GM23338 (cell line): Measurements from ENCODE around the gene GPR18. TPM values are rescaled to one million over a fixed set of nuclear protein-coding genes. Genes with fewer than 3 reads are reported as not detected.

ENCODE experiments used
- ATAC-seq: fragments of 200-7000 bp; cut with Tn5 transposase; 3 replicates; pipeline ENCODE4 v1.9.1; 2020
- DNase-seq: peaks from one replicate; pipeline ENCODE4 v3.0.0-alpha.2; 2015; ENCODE audit warnings: low spot score
- H2AFZ ChIP-seq: fragments of 200-600 bp; sonication (generic); 2 replicates; pipeline ENCODE4 v1.8.0; 2016; ENCODE audit warnings: antibody characterized with exemption, mild to moderate bottlenecking, moderate library complexity
- H3F3A ChIP-seq: fragments of 200-600 bp; sonication (generic); replicated peaks from 2 replicates; pipeline ENCODE4 v1.8.0; 2017; ENCODE audit warnings: antibody characterized with exemption, mixed run types, low read depth
- H3K27ac ChIP-seq: fragments of 200-600 bp; sonication (generic); 2 replicates; pipeline ENCODE4 v1.6.1; 2016; ENCODE audit warnings: low read depth
- H3K27me3 ChIP-seq: fragments of 200-600 bp; sonication (generic); 2 replicates; pipeline ENCODE4 v1.8.0; 2016; ENCODE audit warnings: mild to moderate bottlenecking, mixed run types, moderate library complexity; ENCODE audit not compliant: insufficient read depth
- H3K36me3 ChIP-seq: fragments of 200-600 bp; sonication (generic); 2 replicates; pipeline ENCODE4 v1.8.0; 2016; ENCODE audit warnings: mild to moderate bottlenecking; ENCODE audit not compliant: insufficient read depth
- H3K4me1 ChIP-seq: fragments of 200-600 bp; sonication (generic); 2 replicates; pipeline ENCODE4 v1.8.0; 2016; ENCODE audit warnings: mild to moderate bottlenecking, moderate library complexity; ENCODE audit not compliant: insufficient read depth
- H3K4me2 ChIP-seq: fragments of 200-600 bp; sonication (generic); 2 replicates; pipeline ENCODE4 v1.7.1; 2017; ENCODE audit warnings: mixed run types
- H3K4me3 ChIP-seq: fragments of 200-600 bp; sonication (generic); 2 replicates; pipeline ENCODE4 v1.6.1; 2016; ENCODE audit warnings: mixed run types
- H3K79me2 ChIP-seq: fragments of 200-600 bp; sonication (generic); replicated peaks from 2 replicates; pipeline ENCODE4 v1.8.0; 2017; ENCODE audit warnings: mild to moderate bottlenecking; ENCODE audit not compliant: insufficient read depth
- H3K9me2 ChIP-seq: fragments of 200-600 bp; sonication (generic); 2 replicates; pipeline ENCODE4 v1.8.0; 2017; ENCODE audit not compliant: insufficient read depth
- H4K20me1 ChIP-seq: fragments of 200-600 bp; sonication (generic); replicated peaks from 2 replicates; pipeline ENCODE4 v1.8.0; 2017; ENCODE audit warnings: mild to moderate bottlenecking; ENCODE audit not compliant: insufficient read depth
- H3K27ac Mint-ChIP-seq: 2 replicates; pipeline ENCODE4 v1.8.0; 2020; ENCODE audit warnings: inconsistent platforms, mild to moderate bottlenecking, moderate library complexity, mixed read lengths
- H3K27me3 Mint-ChIP-seq: 3 replicates; pipeline ENCODE4 v1.8.0; 2022; ENCODE audit warnings: low read depth, mild to moderate bottlenecking, moderate library complexity, mixed read lengths, inconsistent platforms; ENCODE audit not compliant: insufficient read depth, poor library complexity
- H3K36me3 Mint-ChIP-seq: 3 replicates; pipeline ENCODE4 v1.8.0; 2021; ENCODE audit warnings: low read depth, mild to moderate bottlenecking, inconsistent platforms, moderate library complexity, mixed read lengths
- H3K4me1 Mint-ChIP-seq: 3 replicates; pipeline ENCODE4 v1.8.0; 2020; ENCODE audit warnings: mild to moderate bottlenecking, inconsistent platforms, mixed read lengths
- H3K4me3 Mint-ChIP-seq: 3 replicates; pipeline ENCODE4 v1.8.0; 2021; ENCODE audit warnings: moderate library complexity, mild to moderate bottlenecking, inconsistent platforms, mixed read lengths
- H3K9me3 Mint-ChIP-seq: 3 replicates; pipeline ENCODE4 v1.8.0; 2020; ENCODE audit warnings: moderate library complexity, mild to moderate bottlenecking, inconsistent platforms, mixed read lengths
- CREB1 ChIP-seq: fragments of 250-450 bp; sonication (Bioruptor Pico); IDR thresholded peaks from 2 replicates; pipeline ENCODE4 v1.5.0; 2020; ENCODE audit warnings: low read depth, mild to moderate bottlenecking, moderate library complexity
- ETS1 ChIP-seq: IDR thresholded peaks from 2 replicates; pipeline ENCODE4 v1.6.1; 2016; ENCODE audit warnings: antibody characterized with exemption
- EZH2 ChIP-seq: fragments of 200-600 bp; sonication (generic); IDR thresholded peaks from one replicate; pipeline ENCODE4 v1.8.0; 2017; ENCODE audit warnings: antibody characterized with exemption, mild to moderate bottlenecking, low read depth; ENCODE audit not compliant: unreplicated experiment
- EZH2phosphoT487 ChIP-seq: fragments of 200-600 bp; sonication (generic); IDR thresholded peaks from one replicate; pipeline ENCODE4 v1.8.1; 2018; ENCODE audit warnings: antibody characterized with exemption; ENCODE audit not compliant: unreplicated experiment
- JUNB ChIP-seq: IDR thresholded peaks from one replicate; pipeline ENCODE4 v1.6.1; 2016; ENCODE audit warnings: antibody characterized with exemption; ENCODE audit not compliant: unreplicated experiment
- NANOG ChIP-seq: IDR thresholded peaks from 2 replicates; pipeline ENCODE4 v1.6.1; 2016; ENCODE audit warnings: antibody characterized with exemption, borderline replicate concordance
- POLR2AphosphoS5 ChIP-seq: IDR thresholded peaks from 2 replicates; pipeline ENCODE4 v1.6.1; 2016; ENCODE audit warnings: antibody characterized with exemption, low read depth
- REST ChIP-seq: IDR thresholded peaks from one replicate; pipeline ENCODE4 v1.6.1; 2018; ENCODE audit warnings: antibody characterized with exemption; ENCODE audit not compliant: unreplicated experiment
- STAT1 ChIP-seq: IDR thresholded peaks from one replicate; pipeline ENCODE4 v1.6.1; 2016; ENCODE audit warnings: antibody characterized with exemption; ENCODE audit not compliant: unreplicated experiment
- ZNF114 ChIP-seq: fragments of 250-450 bp; sonication (Bioruptor Pico); IDR thresholded peaks from 2 replicates; pipeline ENCODE4 v1.5.0; 2020; ENCODE audit warnings: mild to moderate bottlenecking, moderate library complexity
- ZNF331 ChIP-seq: fragments of 250-450 bp; sonication (Bioruptor Pico); IDR thresholded peaks from 2 replicates; pipeline ENCODE4 v1.5.0; 2020; ENCODE audit warnings: low read depth, mild to moderate bottlenecking, moderate library complexity
- ZNF462 ChIP-seq: fragments of 250-450 bp; sonication (Bioruptor Pico); IDR thresholded peaks from 2 replicates; pipeline ENCODE4 v1.5.0; 2020; ENCODE audit warnings: mild to moderate bottlenecking, moderate library complexity
- polyA plus RNA-seq: library from polyadenylated mRNA; unstranded; fragments of >200 nt; fragmentation: Nextera tagmentation; extraction: Ambion mirVana; gene quantifications from 2 replicates; pipeline ENCODE4 v1.2.1, GENCODE V29; 2016
- total RNA-seq: library from RNA; depleted of rRNA; stranded (reverse); fragments of >200 nt; shearing (Covaris generic); gene quantifications from 2 replicates; pipeline ENCODE4 v1.2.3, GENCODE V29; 2014
- TF ChIP-seq, protein P1 (sequence below), 2 experiments: fragments of 200-600 bp in 1 of 2; sonication (generic) in 1 of 2; conservative IDR thresholded peaks; 2 replicates each; pipeline versions ENCODE4 v1.5.1 to v1.6.1; 2016 to 2017; ENCODE audit warnings: antibody characterized with exemption in 2 of 2, low read depth in 2 of 2, mild to moderate bottlenecking in 2 of 2, moderate library complexity in 1 of 2

GPR18 gene
- total and polyA plus RNA-seq, 2 experiments from 2014 or later = 2.6 TPM; not detected in 1

DNA sequence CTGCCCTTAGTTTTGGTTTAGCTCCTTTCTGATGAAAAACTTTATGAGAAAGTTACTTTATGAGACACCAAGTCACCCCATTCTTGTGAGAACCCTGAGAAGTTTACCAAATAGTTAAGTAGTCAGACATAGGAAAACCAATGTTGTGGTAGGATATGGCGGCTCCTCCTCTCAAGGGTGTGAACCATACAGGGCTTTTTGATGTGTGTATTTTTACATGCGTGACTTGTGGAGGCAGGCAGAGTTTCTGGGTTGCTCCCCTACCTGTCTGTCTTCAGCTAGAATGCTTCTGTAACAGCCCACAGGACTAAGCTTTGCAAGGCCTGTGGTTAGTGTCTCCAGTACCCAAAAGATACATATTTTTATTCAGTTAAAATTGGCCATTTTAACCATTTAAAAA lies 39.2 kb downstream of the GPR18 start:
- no peak overlapping the region for H3K27ac ChIP-seq
- Mint-ChIP-seq H3K27ac (no peak overlapping the region), H3K4me3 (no peak overlapping the region)

More for the DNA sequence above, 39.2 kb downstream of the GPR18 start:
- H3K9me3 Mint-ChIP-seq = no peaks in the 10 kb centered on the region
- Histone ChIP-seq H3K4me1 (peaks cover 22% of the 10 kb centered on the region), H3K36me3 (no peaks in the 10 kb centered on the region), H2AFZ (no peak overlapping the region), H3K9me2 (no peaks in the 10 kb centered on the region), H3K27me3 (no peaks in the 10 kb centered on the region), H4K20me1 (peaks cover 41% of the 10 kb centered on the region), H3K4me3 (no peak overlapping the region), H3K79me2 (peaks cover 100% of the 10 kb centered on the region), H3K4me2 (no peak overlapping the region), H3F3A (no peaks in the 10 kb centered on the region)
- ATAC-seq = no peak
- no peak for TF ChIP-seq ZNF462 (CRISPR knock-in tag)
- TF ChIP-seq CREB1 (CRISPR knock-in tag) = no peak
- no peak for TF ChIP-seq NANOG
- no peak for TF ChIP-seq POLR2AphosphoS5
- no peak for TF ChIP-seq ZNF114 (CRISPR knock-in tag)
- TF ChIP-seq REST = no peak
- TF ChIP-seq JUNB = no peak
- TF ChIP-seq EZH2 = no peak
- TF ChIP-seq ETS1 = no peak
- no peak for TF ChIP-seq EZH2phosphoT487
- no peak for TF ChIP-seq ZNF331 (CRISPR knock-in tag)
- TF ChIP-seq, protein P1, sequence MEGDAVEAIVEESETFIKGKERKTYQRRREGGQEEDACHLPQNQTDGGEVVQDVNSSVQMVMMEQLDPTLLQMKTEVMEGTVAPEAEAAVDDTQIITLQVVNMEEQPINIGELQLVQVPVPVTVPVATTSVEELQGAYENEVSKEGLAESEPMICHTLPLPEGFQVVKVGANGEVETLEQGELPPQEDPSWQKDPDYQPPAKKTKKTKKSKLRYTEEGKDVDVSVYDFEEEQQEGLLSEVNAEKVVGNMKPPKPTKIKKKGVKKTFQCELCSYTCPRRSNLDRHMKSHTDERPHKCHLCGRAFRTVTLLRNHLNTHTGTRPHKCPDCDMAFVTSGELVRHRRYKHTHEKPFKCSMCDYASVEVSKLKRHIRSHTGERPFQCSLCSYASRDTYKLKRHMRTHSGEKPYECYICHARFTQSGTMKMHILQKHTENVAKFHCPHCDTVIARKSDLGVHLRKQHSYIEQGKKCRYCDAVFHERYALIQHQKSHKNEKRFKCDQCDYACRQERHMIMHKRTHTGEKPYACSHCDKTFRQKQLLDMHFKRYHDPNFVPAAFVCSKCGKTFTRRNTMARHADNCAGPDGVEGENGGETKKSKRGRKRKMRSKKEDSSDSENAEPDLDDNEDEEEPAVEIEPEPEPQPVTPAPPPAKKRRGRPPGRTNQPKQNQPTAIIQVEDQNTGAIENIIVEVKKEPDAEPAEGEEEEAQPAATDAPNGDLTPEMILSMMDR (conservative IDR thresholded peaks at IDR 0.05; ENCODE audit: low read depth in 2 of 2) = no peak
- TF ChIP-seq STAT1 = no peak
- H3K36me3 Mint-ChIP-seq = peaks cover 8% of the 10 kb centered on the region
- peaks cover 53% of the 10 kb centered on the region for H3K4me1 Mint-ChIP-seq
- DNase-seq = no peak
- H3K27me3 Mint-ChIP-seq = peaks cover 8% of the 10 kb centered on the region
